ENCODE results near the gene HTR1E.

HTR1E gene

GRCh38 chr6:86959656-86960055 is 22.3 kb downstream of the HTR1E start:
- no peak overlapping the region for H3K4me3 ChIP-seq (ENCODE audit: low read depth, low read length)

GRCh38 chr6:86961455-86962200 is 24.3 kb downstream of the HTR1E start:
- no peak overlapping the region for H3K4me3 ChIP-seq (ENCODE audit: low read depth, low read length)
- DNase-seq (ENCODE audit: low read depth), result no peak
- no peak for TF ChIP-seq CTCF (conservative IDR thresholded peaks at IDR 0.05; ENCODE audit: low read depth, low read length)

More at GRCh38 chr6:86959656-86960055, 22.3 kb downstream of the HTR1E start:
- TF ChIP-seq CTCF (conservative IDR thresholded peaks at IDR 0.05; ENCODE audit: low read depth, low read length), result no peak
- no peak for DNase-seq (ENCODE audit: low read depth)

GRCh38 chr6:86963352-86963751 is 26.0 kb downstream of the HTR1E start:
- no peak for TF ChIP-seq CTCF (conservative IDR thresholded peaks at IDR 0.05; ENCODE audit: low read depth, low read length)

GRCh38 chr6:86964029-86964579 is 26.8 kb downstream of the HTR1E start:
- no peak for TF ChIP-seq CTCF (conservative IDR thresholded peaks at IDR 0.05; ENCODE audit: low read depth, low read length)
- no peak for DNase-seq (ENCODE audit: low read depth)
- no peak overlapping the region for H3K4me3 ChIP-seq (ENCODE audit: low read depth, low read length)

More at GRCh38 chr6:86963352-86963751, 26.0 kb downstream of the HTR1E start:
- no peak overlapping the region for H3K4me3 ChIP-seq (ENCODE audit: low read depth, low read length)
- no peak for DNase-seq (ENCODE audit: low read depth)

- DNase-seq (ENCODE audit: low read depth), result no peak
- H3K4me3 ChIP-seq (ENCODE audit: low read depth, low read length), result no peak overlapping the region
- no peak for TF ChIP-seq CTCF (conservative IDR thresholded peaks at IDR 0.05; ENCODE audit: low read depth, low read length)
Observed at GRCh38 chr6:86966271-86966670, 28.9 kb downstream of the HTR1E start.

GRCh38 chr6:86969573-86969972 is 32.2 kb downstream of the HTR1E start:
- TF ChIP-seq CTCF (conservative IDR thresholded peaks at IDR 0.05; ENCODE audit: low read depth, low read length), result no peak
- DNase-seq (ENCODE audit: low read depth), result no peak
- no peak overlapping the region for H3K4me3 ChIP-seq (ENCODE audit: low read depth, low read length)

- no peak for TF ChIP-seq CTCF (conservative IDR thresholded peaks at IDR 0.05; ENCODE audit: low read depth, low read length)
- H3K4me3 ChIP-seq (ENCODE audit: low read depth, low read length), result no peak overlapping the region
- no peak for DNase-seq (ENCODE audit: low read depth)
Observed at GRCh38 chr6:86973088-86973487, 35.8 kb downstream of the HTR1E start.
